ENCODE data around the gene ATG5. TPM values are rescaled to one million over a fixed set of nuclear protein-coding genes. Genes with fewer than 3 reads are reported as not detected.

The ATG5 gene
- total RNA-seq, 1 experiment from 2014 or later, result 51.4 TPM

DNA sequence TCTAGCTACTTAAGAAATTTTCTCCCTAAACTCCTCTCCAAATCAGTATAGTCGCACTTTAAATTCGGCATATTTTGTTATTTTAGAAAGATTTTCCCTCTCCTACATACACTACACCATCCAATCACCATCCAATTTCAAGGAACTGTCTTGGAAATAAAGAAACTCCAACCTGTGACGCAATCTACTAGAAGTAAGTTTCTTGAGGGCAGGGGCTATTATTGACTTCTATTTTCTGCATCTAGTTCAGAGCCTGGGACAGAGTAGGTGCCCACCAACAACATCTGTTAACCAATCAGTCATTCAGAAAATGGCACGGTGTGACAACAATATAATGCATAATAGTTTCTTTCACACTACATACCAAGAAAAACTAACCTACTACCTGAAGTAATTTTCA lies 3.6 kb downstream of the ATG5 start:
- H3K4me3 ChIP-seq (ENCODE audit: low read depth in 2 of 2, low read length in 2 of 2), result no peak overlapping the region
- no peak overlapping the region for H3K27ac ChIP-seq (ENCODE audit: low read length)
- H3K36me3 ChIP-seq (ENCODE audit: control insufficient read depth, insufficient read depth, low read length), result no peaks in the 10 kb centered on the region
- TF ChIP-seq SIN3A (IDR thresholded peaks at IDR 0.05; ENCODE audit: borderline replicate concordance, insufficient read depth, low read depth, low read length) (no peak), POLR2AphosphoS5 (IDR thresholded peaks at IDR 0.05; ENCODE audit: low read depth, low read length) (no peak), TCF7L2 (IDR thresholded peaks at IDR 0.05; ENCODE audit: low read depth, low read length) (no peak), CTCF (IDR thresholded peaks at IDR 0.05) (no peak)
- TF ChIP-seq, protein P1, sequence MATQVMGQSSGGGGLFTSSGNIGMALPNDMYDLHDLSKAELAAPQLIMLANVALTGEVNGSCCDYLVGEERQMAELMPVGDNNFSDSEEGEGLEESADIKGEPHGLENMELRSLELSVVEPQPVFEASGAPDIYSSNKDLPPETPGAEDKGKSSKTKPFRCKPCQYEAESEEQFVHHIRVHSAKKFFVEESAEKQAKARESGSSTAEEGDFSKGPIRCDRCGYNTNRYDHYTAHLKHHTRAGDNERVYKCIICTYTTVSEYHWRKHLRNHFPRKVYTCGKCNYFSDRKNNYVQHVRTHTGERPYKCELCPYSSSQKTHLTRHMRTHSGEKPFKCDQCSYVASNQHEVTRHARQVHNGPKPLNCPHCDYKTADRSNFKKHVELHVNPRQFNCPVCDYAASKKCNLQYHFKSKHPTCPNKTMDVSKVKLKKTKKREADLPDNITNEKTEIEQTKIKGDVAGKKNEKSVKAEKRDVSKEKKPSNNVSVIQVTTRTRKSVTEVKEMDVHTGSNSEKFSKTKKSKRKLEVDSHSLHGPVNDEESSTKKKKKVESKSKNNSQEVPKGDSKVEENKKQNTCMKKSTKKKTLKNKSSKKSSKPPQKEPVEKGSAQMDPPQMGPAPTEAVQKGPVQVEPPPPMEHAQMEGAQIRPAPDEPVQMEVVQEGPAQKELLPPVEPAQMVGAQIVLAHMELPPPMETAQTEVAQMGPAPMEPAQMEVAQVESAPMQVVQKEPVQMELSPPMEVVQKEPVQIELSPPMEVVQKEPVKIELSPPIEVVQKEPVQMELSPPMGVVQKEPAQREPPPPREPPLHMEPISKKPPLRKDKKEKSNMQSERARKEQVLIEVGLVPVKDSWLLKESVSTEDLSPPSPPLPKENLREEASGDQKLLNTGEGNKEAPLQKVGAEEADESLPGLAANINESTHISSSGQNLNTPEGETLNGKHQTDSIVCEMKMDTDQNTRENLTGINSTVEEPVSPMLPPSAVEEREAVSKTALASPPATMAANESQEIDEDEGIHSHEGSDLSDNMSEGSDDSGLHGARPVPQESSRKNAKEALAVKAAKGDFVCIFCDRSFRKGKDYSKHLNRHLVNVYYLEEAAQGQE (IDR thresholded peaks at IDR 0.05; ENCODE audit: insufficient read depth in 1 of 2, low read depth in 2 of 2, low read length in 1 of 2), result no peak
- in situ Hi-C loops (cut with HindIII; ENCODE audit: low pct_unique_long_range_greater_than_20kb, low sequenced_read_pairs) (no loop called here), intact Hi-C loops (cut with micrococcal nuclease; ENCODE audit: unreplicated experiment) (no loop called here)
- ATAC-seq (no peak), DNase-seq (ENCODE audit: low read depth, low spot score) (no peak)
- H3K9me3 ChIP-seq (ENCODE audit: control insufficient read depth, insufficient read depth, low read depth, low read length), result no peaks in the 10 kb centered on the region
- ChIA-PET POLR2A (interaction anchor here (0.7 kb wide), 1 partner anchor 219 kb away, joined by 5 read pairs; no protein-coding TSS in a partner anchor), CTCF (no interaction called here)
- TSS peak; percentile 5 for BruUV-seq (replicated peaks)
- peaks cover 13% of the 10 kb centered on the region for H3K4me1 ChIP-seq (ENCODE audit: control insufficient read depth, insufficient read depth, low read length)
- no peaks in the 10 kb centered on the region for H3K27me3 ChIP-seq (ENCODE audit: control insufficient read depth, insufficient read depth, low read length)

GRCh38 chr6:106318851-106319250 lies 6.7 kb downstream of the ATG5 start:
- BruUV-seq (replicated peaks), result no TSS peak
- TF ChIP-seq POLR2AphosphoS5 (IDR thresholded peaks at IDR 0.05; ENCODE audit: low read depth, low read length), result no peak
- TF ChIP-seq TCF7L2 (IDR thresholded peaks at IDR 0.05; ENCODE audit: low read depth, low read length), result no peak
- TF ChIP-seq CTCF (IDR thresholded peaks at IDR 0.05), result no peak
- TF ChIP-seq, protein P1 (IDR thresholded peaks at IDR 0.05; ENCODE audit: insufficient read depth in 1 of 2, low read depth in 2 of 2, low read length in 1 of 2), result no peak
- no peak for TF ChIP-seq SIN3A (IDR thresholded peaks at IDR 0.05; ENCODE audit: borderline replicate concordance, insufficient read depth, low read depth, low read length)
- in situ Hi-C loops (cut with HindIII; ENCODE audit: low pct_unique_long_range_greater_than_20kb, low sequenced_read_pairs) (no loop called here), intact Hi-C loops (cut with micrococcal nuclease; ENCODE audit: unreplicated experiment) (no loop called here)
- peaks cover 7% of the 10 kb centered on the region; the same call in 1 of the 2 replicates for H3K4me1 ChIP-seq (ENCODE audit: control insufficient read depth, insufficient read depth, low read length)
- H3K9me3 ChIP-seq (ENCODE audit: control insufficient read depth, insufficient read depth, low read depth, low read length), result no peaks in the 10 kb centered on the region
- no peak for DNase-seq (ENCODE audit: low read depth, low spot score)
- no peak for ATAC-seq
- peaks cover 11% of the 10 kb centered on the region for H3K36me3 ChIP-seq (ENCODE audit: control insufficient read depth, insufficient read depth, low read length)
- no peak overlapping the region for H3K4me3 ChIP-seq (ENCODE audit: low read depth in 2 of 2, low read length in 2 of 2)
- ChIA-PET CTCF (interaction anchor here (0.6 kb wide), 1 partner anchor 131 kb away, joined by 8 read pairs; no protein-coding TSS in a partner anchor), POLR2A (no interaction called here)
- no peak overlapping the region for H3K27ac ChIP-seq (ENCODE audit: low read length)
- H3K27me3 ChIP-seq (ENCODE audit: control insufficient read depth, insufficient read depth, low read length), result no peaks in the 10 kb centered on the region

All from Panc1 (cell line).